HepG2 (cell line): ENCODE data around the gene PTPN22. TPM values are rescaled to one million over a fixed set of nuclear protein-coding genes. Genes with fewer than 3 reads are reported as not detected.

ENCODE experiments used
- ATAC-seq: fragments of 200-7000 bp; cut with Tn5 transposase; 3 replicates; pipeline ENCODE4 v1.9.1; 2020; ENCODE audit warnings: mild to moderate bottlenecking, moderate library complexity
- BruUV-seq: library from RNA; stranded (reverse); fragments of 400-500 nt; replicated peaks from 2 replicates; lab custom pipeline; 2021; lab: Mats Ljungman, UMichigan
- CTCF ChIA-PET: fragments of 300-600 bp; formaldehyde crosslinking; extraction: SDS; loops from one replicate; lab custom pipeline; 2021; ENCODE audit warnings: low total read pairs, inconsistent platforms, low intra/inter-chr PET ratio; lab: Yijun Ruan, JAX
- POLR2A ChIA-PET: fragments of 350-600 bp; sonication (Branson Sonifier 250); formaldehyde crosslinking; loops from one replicate; lab custom pipeline; 2020; ENCODE audit warnings: antibody characterized with exemption, inconsistent platforms; lab: Yijun Ruan, JAX
- DNase-seq: peaks from one replicate; pipeline ENCODE4 v3.0.0-alpha.2; 2015; ENCODE audit warnings: low spot score
- FAIRE-seq: peaks from 3 replicates; lab custom pipeline; 2011; peaks lifted over from hg19 to GRCh38; lab: Jason Lieb, UNC
- H2AFZ ChIP-seq: one replicate; pipeline ENCODE4 v1.6.1; 2011; ENCODE audit warnings: low read length, inconsistent platforms
- H3K27ac ChIP-seq: fragments of 300-600 bp; 3 replicates; pipeline ENCODE4 v1.8.0; 2011; ENCODE audit warnings: mixed run types, mild to moderate bottlenecking, mixed read lengths, low read length, inconsistent platforms; ENCODE audit not compliant: insufficient read depth; ENCODE audit errors: extremely low read length
- H3K27me3 ChIP-seq, 2 experiments: fragments of 200-600 bp in 1 of 2; 2 replicates in 1 of 2; 3 replicates in 1 of 2; pipeline versions ENCODE4 v1.6.0 to v1.8.0; 2011; ENCODE audit warnings: low read length in 2 of 2, mild to moderate bottlenecking in 2 of 2, moderate library complexity in 2 of 2, inconsistent platforms in 1 of 2; ENCODE audit not compliant: insufficient read depth in 2 of 2, control insufficient read depth in 1 of 2
- H3K36me3 ChIP-seq, 2 experiments: fragments of 200-600 bp in 1 of 2; replicated peaks in 1 of 2; 2 replicates in 1 of 2; 3 replicates in 1 of 2; pipeline versions ENCODE4 v1.5.1 to v1.8.0; 2011; ENCODE audit warnings: low read length in 2 of 2, inconsistent platforms in 1 of 2; ENCODE audit not compliant: insufficient read depth in 2 of 2, control insufficient read depth in 1 of 2
- H3K4me1 ChIP-seq: 2 replicates; pipeline ENCODE4 v1.5.1; 2012; ENCODE audit warnings: low read length, inconsistent platforms; ENCODE audit not compliant: insufficient read depth
- H3K4me2 ChIP-seq: 2 replicates; pipeline ENCODE4 v1.6.0; 2011; ENCODE audit warnings: low read depth, low read length, inconsistent platforms
- H3K4me3 ChIP-seq, 3 experiments: fragments of 200-600 bp in 1 of 3; sonication (generic), shearing (Covaris generic) in 1 of 3; replicated peaks in 1 of 3; 2 replicates each; pipeline ENCODE4 v1.5.1; 2011 to 2016; ENCODE audit warnings: low read length in 3 of 3, inconsistent platforms in 2 of 3, low read depth in 2 of 3, mild to moderate bottlenecking in 2 of 3, control low read depth in 1 of 3, mixed read lengths in 1 of 3; ENCODE audit not compliant: insufficient read depth in 1 of 3
- H3K79me2 ChIP-seq: one replicate; pipeline ENCODE4 v1.6.1; 2011; ENCODE audit warnings: low read length, inconsistent platforms; ENCODE audit not compliant: insufficient read depth
- H3K9ac ChIP-seq: 2 replicates; pipeline ENCODE4 v1.6.0; 2011; ENCODE audit warnings: mild to moderate bottlenecking, low read depth, low read length, inconsistent platforms; ENCODE audit not compliant: insufficient read depth
- H3K9me3 ChIP-seq: 2 replicates; pipeline ENCODE4 v1.5.1; 2012; ENCODE audit warnings: mild to moderate bottlenecking, low read length
- H4K20me1 ChIP-seq: 2 replicates; pipeline ENCODE4 v1.6.0; 2011; ENCODE audit warnings: inconsistent platforms, mild to moderate bottlenecking, low read length, moderate library complexity; ENCODE audit not compliant: insufficient read depth
- CEBPB ChIP-seq: IDR thresholded peaks from 2 replicates; pipeline ENCODE4 v1.6.1; 2011; ENCODE audit warnings: low read depth, low read length, improper control_type of control experiment, borderline replicate concordance
- ZNF124 ChIP-seq: sonication (generic); formaldehyde crosslinking; IDR thresholded peaks from 2 replicates; pipeline ENCODE4 v1.4.0; 2020; ENCODE audit warnings: missing genetic modification reagents
- WGBS: methylation state at CpG from one replicate; pipeline ENCODE4 v1.1.6; 2017; ENCODE audit warnings: low lambda C conversion rate; 5-methylcytosine and 5-hydroxymethylcytosine counted together
- in situ Hi-C: cut with HindIII; loops from 2 replicates; pipeline ENCODE4 v1.10.0; 2017; ENCODE audit warnings: low pct_unique_long_range_greater_than_20kb; ENCODE audit not compliant: extremely low pct_ligation_motif_present
- intact Hi-C: fragments of 100-400 bp; cut with micrococcal nuclease; formaldehyde crosslinking; loops from one replicate; pipeline ENCODE4 v1.10.0; 2022; ENCODE audit not compliant: unreplicated experiment
- polyA plus RNA-seq, 8 experiments: library from polyadenylated mRNA; depleted of rRNA in 3 of 8; stranded (reverse) in 7 of 8; unstranded in 1 of 8; fragments of >200 nt; fragmentation: Illumina TruSeq in 4 of 8; extraction: Trizol in 4 of 8; gene quantifications; 2 replicates each; pipeline versions ENCODE4 v1.2.1 to v1.2.3, GENCODE V29; 2011 to 2016; ENCODE audit warnings: low read depth in 4 of 8, missing spikeins in 1 of 8, mixed read lengths in 1 of 8; ENCODE audit not compliant: insufficient read depth in 1 of 8
- total RNA-seq, 5 experiments: library from RNA; depleted of rRNA; stranded (reverse); fragments of >200 nt; fragmentation: Illumina TruSeq; extraction: Trizol; gene quantifications; 2 replicates each; pipeline ENCODE4 v1.2.3, GENCODE V29; 2016; ENCODE audit warnings: low read depth in 1 of 5
- TF ChIP-seq, protein P1 (sequence below): sonication (generic); formaldehyde crosslinking; IDR thresholded peaks from one replicate; pipeline ENCODE4 v1.5.1; 2020; ENCODE audit warnings: mild to moderate bottlenecking, missing genetic modification reagents; ENCODE audit errors: not compliant biosample characterization

Gene PTPN22
- total and polyA plus RNA-seq, 2 of the 13 experiments (the other 11 are each of a cell fraction or from before 2014, with no cell fraction given) = not detected

DNA sequence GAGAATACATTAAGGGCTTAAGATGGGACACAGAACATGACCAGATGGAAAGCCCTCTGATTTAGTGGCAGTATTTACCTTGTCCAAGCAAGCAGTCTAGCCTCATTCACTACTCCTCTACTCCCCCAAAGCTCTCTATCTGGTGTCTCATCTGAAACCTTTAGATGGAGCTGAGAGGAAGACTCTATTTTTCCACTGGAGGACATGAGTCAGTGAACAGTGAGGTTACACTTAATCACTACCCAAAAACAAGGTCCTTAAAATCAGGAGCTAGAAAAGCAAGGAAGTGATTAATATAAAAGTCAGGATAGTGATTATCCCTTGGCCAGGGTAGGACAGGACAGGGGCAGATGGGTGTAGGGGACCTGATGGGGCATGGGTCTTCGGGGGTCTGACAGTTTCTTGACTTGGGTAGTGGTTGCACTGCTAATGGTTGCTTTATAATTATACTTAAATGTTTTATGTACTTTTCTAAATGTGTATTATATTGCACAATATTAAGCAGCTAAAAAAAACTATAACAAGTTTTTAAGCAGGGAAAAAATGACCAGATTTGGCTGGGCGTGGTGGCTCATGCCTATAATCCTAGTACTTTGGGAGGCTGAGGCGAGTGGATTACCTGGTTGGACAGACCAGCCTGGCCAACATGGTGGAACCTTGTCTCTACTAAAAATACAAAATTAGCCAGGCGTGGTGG is 3.0 kb downstream of the PTPN22 start:
- DNase-seq (no peak), FAIRE-seq (no peak), ATAC-seq (no peak)
- Histone ChIP-seq H3K4me3 (no peak overlapping the region), H2AFZ (no peak overlapping the region), H3K4me2 (no peak overlapping the region), H3K27ac (no peak overlapping the region), H3K9ac (no peak overlapping the region), H4K20me1 (no peaks in the 10 kb centered on the region), H3K4me1 (no peaks in the 10 kb centered on the region), H3K36me3 (no peaks in the 10 kb centered on the region), H3K9me3 (no peaks in the 10 kb centered on the region), H3K79me2 (no peaks in the 10 kb centered on the region), H3K27me3 (peaks cover 0 to 2% of the 10 kb centered on the region in 2 experiments; a peak in 1 of 5 replicates)
- TF ChIP-seq CEBPB (0 out of 2 replicates have a peak, but pooled peaks have one; percentile 8), ZNF124 (CRISPR knock-in tag) (no peak)
- TF ChIP-seq, protein P1, sequence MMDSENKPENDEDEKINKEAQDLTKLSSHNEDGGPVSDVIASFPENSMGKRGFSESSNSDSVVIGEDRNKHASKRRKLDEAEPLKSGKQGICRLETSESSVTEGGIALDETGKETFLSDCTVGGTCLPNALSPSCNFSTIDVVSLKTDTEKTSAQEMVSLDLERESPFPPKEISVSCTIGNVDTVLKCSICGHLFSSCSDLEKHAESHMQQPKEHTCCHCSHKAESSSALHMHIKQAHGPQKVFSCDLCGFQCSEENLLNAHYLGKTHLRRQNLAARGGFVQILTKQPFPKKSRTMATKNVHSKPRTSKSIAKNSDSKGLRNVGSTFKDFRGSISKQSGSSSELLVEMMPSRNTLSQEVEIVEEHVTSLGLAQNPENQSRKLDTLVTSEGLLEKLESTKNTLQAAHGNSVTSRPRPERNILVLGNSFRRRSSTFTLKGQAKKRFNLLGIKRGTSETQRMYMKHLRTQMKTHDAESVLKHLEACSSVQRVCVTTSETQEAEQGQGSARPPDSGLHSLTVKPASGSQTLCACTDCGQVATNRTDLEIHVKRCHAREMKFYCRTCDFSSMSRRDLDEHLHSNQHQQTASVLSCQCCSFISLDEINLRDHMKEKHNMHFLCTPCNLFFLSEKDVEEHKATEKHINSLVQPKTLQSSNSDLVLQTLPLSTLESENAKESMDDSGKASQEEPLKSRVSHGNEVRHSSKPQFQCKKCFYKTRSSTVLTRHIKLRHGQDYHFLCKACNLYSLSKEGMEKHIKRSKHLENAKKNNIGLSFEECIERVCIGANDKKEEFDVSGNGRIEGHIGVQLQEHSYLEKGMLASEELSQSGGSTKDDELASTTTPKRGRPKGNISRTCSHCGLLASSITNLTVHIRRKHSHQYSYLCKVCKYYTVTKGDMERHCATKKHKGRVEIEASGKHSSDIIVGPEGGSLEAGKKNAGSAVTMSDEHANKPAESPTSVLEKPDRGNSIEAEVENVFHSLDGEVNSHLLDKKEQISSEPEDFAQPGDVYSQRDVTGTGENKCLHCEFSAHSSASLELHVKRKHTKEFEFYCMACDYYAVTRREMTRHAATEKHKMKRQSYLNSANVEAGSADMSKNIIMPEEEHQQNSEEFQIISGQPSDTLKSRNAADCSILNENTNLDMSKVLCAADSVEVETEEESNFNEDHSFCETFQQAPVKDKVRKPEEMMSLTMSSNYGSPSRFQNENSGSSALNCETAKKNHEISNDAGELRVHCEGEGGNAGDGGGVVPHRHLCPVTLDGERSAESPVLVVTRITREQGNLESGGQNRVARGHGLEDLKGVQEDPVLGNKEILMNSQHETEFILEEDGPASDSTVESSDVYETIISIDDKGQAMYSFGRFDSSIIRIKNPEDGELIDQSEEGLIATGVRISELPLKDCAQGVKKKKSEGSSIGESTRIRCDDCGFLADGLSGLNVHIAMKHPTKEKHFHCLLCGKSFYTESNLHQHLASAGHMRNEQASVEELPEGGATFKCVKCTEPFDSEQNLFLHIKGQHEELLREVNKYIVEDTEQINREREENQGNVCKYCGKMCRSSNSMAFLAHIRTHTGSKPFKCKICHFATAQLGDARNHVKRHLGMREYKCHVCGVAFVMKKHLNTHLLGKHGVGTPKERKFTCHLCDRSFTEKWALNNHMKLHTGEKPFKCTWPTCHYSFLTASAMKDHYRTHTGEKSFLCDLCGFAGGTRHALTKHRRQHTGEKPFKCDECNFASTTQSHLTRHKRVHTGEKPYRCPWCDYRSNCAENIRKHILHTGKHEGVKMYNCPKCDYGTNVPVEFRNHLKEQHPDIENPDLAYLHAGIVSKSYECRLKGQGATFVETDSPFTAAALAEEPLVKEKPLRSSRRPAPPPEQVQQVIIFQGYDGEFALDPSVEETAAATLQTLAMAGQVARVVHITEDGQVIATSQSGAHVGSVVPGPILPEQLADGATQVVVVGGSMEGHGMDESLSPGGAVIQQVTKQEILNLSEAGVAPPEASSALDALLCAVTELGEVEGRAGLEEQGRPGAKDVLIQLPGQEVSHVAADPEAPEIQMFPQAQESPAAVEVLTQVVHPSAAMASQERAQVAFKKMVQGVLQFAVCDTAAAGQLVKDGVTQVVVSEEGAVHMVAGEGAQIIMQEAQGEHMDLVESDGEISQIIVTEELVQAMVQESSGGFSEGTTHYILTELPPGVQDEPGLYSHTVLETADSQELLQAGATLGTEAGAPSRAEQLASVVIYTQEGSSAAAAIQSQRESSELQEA (CRISPR knock-in tag) = no peak
- POLR2A ChIA-PET = interaction anchor here (0.6 kb wide), 1 partner anchor 14 kb away, joined by 3 read pairs; no protein-coding TSS in a partner anchor
- in situ Hi-C loops = no loop called here
- intact Hi-C loops = no loop called here
- BruUV-seq = no TSS peak
- 14% methylated on average over 4 of the region's 4 CpGs for WGBS
- CTCF ChIA-PET = no interaction called here
